HG02943 (cell line): ENCODE results near the gene CFAP99.
"Not testable (repeated sequence)": the region's sequence is repeated elsewhere in the genome, so short reads cannot be mapped to it uniquely, and the experiment has no call there.

Experiments
- ATAC-seq: cut with Tn5 transposase; IDR thresholded peaks from one replicate; pipeline ENCODE4 v1.9.1; 2021; ENCODE audit warnings: mild to moderate bottlenecking, low read depth, moderate library complexity; ENCODE audit not compliant: unreplicated experiment

The CFAP99 gene

DNA sequence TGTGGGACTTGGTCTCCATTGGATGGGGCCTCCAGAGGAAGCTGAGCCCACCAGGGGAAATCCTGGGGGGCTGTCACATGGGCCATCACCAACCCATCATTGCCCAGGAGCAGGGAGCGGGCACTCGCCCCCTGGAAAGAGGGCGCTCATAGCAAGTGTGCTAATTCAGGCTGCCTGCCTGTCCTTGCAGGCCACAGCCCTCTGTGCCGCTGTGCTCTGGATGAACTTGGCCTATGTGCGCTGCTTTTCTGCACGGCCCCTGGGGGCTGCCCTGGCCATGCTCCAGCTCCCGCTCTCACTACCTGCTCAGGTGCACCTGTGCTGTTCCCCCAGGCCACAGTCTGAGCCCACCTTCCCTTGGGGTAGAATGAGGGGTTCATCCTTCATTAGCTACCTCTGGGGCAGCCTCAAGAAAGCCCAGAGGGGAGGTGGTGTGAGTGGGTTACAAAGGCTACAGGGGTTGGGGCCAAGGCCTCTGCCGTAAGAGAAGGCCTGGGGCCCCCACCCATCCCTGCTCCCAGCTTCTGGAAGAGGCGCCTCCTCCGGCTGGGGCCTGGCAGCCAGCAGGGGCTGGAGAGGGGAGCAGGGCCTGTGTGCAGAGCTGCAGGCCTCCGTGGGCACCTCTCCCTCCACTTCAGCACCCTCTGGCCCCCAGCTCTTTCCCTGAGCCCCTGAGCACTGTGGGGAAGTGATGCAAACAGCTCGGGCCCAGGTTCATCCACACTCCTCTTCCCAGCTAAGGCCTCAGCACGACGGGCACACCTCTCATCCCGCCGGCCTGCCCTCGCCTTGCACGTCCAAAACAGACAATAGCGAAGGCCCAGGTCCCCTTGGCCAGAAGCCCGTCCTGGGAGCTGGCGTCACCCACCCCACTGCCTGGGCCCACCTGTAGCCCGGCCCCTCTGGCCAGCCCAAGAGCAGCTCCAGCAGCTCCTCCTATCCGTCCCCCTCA, 8.9 kb downstream of the CFAP99 start:
- ATAC-seq = no peak

DNA sequence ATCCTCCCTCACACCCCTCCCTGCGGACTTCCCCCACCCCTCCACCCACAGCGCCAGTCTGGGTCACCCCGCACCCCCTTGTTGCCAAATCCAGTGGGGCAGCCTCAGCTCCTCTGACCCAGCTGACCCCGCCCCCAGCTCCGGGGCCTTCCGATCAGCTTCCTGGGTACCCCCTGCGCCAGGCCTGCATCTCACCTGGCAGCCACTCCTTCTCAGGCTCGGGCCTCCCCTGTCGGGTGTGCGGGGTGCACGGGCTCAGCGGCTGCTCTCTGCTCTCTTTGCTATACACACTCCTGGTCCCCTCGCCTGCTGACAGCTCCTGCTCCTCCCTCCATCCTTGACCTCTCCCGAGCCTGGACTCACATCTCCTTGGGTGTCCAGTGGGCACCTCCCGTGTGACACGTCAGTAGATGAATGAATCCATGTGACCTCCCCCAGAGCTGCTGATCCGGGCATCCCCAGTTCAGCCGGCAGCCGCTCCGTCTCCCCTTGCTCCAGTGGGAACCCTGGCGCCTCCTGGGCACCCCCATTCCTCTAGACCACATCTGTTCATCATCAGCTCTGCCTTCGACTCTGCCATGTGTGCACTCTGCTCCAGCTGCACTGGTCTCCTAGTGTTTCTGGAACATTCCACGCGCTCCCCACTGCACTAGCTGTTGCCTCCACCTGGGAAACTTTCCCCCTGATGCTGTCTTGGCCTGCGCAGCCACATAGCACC, 9.9 kb downstream of the CFAP99 start:
- no peak for ATAC-seq

DNA sequence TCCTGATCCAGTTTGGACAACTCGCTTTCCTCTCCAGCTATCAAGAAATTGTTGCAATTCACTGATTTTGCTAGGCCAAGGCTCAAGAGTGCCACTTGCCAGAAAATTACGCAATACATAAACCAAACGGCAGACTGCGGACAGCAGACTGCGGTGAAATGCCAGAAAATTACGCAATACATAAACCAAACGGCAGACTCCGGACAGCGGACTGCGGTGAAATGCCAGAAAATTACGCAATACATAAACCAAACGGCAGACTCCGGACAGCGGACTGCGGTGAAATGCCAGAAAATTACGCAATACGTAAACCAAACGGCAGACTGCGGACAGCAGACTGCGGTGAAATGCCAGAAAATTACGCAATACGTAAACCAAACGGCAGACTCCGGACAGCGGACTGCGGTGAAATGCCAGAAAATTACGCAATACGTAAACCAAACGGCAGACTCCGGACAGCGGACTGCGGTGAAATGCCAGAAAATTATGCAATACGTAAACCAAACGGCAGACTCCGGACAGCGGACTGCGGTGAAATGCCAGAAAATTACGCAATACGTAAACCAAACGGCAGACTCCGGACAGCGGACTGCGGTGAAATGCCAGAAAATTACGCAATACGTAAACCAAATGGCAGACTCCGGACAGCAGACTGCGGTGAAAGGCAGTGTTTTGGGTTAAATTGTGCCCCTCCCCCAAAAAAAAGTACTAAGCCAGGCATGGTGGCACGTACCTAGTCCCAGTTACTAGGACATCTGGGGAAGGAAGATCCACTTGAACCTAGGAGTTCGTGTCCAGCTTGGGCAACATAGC, 11.4 kb downstream of the CFAP99 start:
- ATAC-seq = not testable (repeated sequence)

DNA sequence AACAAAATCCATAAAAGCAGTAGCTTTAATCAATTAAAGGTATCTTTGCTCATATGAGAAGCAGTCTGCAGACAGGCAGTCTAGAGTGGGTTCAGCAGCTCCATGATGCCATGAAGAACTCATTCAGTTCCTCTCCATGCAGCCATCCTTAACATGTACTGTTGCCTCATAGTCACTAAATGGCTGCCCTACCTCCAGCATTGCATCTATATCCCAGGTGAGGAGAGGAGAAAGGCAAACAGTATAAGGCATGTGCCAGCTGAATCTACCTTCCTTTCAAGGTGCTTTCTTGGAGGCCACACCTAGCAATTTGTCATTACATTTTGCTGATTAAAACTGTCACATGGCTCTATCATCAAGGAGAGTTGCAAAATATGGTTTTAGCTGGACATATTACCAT, 13.2 kb downstream of the CFAP99 start:
- ATAC-seq = no peak

DNA sequence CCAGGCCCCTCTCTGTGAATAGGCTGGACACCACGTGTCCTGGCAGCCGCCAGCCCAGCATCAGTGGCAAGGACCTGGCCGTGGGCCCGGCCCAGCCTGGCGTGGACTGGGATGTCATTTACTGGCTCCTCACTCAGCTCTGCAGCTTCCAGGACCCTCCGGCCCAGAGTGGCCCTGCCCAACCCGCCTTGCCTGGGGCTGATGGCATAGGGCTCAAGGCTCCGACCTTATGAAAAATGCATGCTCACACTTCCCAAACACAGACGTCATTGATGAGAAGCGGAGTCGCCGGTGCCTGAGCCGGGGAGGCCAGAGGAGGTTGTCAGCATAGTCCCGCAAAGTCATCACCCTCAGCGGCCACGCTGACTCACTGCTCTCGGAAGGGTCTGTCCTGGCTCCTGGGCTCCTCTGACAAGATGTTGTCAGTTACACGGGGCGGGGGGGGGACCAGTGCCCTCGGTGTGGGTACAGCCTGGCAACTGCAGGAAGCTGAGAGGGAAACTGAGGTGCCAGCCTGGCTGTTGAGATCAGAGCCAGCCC, 14.3 kb downstream of the CFAP99 start:
- no peak for ATAC-seq

DNA sequence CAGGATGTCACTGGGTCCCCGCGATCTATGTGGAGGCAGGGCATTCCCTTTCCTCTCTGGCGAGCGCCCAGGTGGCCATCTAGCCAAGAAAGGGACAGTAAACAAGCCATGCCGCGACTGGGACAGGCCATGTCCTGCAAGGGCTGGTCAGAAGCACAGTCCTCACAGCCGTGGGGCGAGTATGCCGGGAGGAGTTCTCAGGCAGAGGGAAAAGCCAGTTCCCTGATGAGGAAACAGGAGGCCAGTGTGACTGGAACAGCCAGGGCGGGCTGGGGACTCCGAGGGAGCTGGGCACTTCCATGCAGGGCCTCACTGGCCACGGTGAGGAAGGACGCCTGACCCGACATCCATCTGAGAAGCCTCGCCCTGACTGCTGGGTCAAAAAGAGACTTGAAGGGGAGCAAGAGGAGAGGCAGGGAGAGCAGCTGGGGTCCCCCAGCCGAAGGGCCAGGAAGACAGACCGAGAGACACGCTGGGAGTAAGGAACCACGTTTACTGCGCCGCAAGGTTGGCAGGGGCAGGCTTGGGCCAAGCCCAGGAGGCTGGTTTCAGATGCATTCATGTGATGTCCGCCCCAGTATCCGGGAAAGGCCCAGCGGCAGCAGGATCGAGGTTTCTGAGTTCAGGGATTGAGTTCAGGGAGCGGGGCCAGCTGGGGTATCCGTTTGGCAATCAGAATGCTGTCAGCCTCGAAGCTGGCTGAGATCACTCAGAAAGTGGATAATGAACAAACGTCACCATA, 15.0 kb downstream of the CFAP99 start:
- ATAC-seq = no peak

DNA sequence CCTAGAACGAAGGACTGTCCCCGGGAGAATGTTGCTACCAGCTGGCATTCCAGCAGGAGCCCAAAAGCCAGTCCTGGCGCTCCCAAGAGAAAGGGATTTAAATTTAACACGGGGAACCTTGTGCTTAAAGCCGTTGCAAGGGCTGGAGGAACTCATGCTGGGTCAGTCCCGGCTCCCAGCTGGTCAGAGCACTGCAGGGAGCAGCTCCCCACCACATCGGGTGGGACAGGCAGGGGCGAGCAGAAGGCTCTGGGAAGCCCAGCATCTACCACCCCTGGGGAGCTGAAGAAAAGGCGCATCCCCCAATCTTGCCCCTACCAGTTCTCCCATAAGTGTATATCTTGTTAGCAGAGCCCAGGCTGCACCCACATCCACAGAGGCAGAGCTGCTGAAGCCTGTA, 15.7 kb downstream of the CFAP99 start:
- ATAC-seq = no peak

DNA sequence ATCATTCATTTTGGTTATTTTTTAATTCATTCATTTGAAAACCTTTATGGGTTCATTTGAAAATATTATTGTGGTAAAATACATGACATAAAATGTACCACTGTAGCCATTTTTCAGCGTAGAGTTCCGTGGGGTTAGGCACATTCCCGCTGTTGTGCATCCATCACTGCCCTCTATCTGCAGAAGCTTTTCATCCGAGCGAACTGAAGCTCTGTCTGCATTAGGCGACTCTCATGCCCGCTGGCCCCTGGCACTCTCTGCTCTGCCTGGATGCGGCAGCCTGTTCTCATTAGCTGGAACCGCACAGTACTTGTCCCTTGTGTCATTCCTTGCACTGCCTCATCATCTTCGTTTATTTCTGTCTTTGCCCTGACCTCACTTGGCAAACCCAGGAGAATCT, 17.5 kb downstream of the CFAP99 start:
- no peak for ATAC-seq

DNA sequence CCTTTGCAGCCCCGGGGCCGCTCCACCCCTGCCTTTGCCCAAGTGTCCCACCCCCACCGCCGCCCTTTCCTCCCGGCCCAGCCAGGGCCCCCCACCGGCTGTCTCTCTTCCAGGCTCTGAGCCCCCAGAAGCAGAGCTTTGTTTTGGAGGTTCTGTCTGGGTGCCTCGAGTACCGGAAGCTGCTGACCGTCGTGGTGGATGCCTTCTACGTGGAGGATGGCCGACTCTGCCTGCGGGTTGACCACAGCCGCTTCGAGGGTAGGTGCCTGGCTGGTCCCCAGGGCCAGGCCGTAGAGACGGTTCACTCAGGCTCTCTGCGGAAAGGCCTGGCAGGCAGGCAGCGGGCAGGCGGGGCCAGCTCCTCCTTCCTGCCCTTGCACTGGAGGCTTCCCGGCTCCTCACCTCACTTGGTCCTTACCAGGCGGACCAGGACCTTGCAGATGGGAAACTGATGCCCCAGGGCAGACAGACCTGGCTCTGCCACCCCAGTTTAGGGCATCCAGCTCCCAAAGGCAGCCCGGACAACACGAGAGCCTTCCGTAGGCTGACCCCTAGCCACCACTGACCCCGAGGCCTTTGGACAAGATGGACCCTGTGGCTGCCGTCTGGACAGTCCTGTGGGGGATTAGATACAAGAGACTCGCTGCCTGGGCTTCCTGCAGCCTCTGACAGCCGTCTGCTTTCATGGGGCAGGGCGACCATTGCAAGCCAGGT, 18.2 kb downstream of the CFAP99 start:
- no peak for ATAC-seq

DNA sequence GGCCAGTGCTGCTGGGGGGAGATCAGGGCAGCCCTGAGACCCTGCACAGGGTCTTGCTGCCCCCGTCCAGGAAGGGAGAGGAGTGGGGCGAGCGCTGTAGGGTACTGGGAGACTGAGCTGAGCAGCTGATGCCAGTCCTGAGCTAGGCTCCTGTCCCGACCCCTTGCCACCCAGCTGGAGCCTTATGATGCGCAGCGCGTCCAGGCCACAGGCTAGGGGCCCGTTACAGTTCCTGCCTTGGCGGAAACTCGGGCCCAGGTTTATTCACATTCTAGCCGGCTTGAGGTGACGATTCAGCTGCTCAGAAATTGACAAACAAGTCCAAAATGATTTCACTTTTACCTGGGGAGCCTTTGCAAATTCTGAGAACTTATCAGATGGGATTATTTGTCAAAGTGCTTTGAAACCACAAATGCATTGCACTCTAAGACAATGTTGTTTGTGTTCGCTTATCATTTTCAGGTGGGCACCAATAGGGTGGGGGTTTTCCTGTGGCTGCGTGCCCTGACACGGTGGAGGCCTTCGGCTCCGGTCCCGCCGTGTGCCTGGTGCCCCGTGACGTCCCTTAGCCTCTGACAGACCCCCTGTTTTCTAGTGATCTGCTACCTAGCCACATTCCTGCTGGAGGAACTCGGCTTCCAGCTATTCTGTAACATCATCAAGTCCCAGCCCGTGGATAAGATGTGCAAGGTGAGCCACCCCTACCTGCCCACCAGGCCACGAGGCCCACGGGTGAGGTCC, 18.9 kb downstream of the CFAP99 start:
- no peak for ATAC-seq

DNA sequence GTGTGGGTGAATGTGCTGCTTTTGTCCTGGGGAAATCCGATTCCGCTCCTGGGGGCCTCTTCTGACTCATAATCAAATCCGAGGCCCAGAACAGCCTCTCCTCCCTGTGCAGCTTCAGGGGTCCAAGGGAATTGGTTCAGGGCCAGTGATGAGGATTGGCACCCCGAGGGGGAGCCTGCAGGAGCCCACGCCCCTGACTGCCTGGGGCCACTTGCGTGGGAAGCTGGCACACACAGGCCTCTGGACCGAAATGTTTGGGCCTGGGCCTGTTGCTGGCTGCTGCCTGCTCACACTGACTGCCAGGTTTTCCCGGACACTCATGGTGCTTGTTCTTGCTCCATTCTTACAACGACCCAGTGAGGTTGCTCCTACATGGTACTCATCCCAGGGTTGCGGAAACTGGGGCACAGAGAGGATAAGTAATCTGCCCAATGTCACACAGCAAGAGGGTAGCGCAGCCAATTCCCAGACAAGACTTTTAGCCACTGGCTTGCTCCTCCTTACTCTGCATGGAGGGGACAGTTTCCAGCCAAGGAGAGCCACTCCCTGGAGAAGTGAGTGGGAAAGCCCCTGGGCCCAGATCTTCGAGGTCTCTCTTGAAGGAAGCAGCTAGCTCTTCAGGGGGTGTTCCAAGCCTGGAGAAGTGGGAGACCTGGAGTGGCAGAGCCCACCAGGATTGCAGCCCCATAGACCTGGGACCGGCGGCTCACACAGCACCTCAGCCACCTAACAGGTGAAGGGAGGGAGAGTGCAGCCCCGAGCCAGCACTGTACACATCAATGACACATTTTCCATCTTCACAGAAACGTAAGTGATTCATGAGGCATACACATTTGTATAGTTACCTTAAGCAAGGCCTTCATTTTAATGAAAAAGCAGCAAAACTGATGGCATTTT, 20.3 kb downstream of the CFAP99 start:
- no peak for ATAC-seq

DNA sequence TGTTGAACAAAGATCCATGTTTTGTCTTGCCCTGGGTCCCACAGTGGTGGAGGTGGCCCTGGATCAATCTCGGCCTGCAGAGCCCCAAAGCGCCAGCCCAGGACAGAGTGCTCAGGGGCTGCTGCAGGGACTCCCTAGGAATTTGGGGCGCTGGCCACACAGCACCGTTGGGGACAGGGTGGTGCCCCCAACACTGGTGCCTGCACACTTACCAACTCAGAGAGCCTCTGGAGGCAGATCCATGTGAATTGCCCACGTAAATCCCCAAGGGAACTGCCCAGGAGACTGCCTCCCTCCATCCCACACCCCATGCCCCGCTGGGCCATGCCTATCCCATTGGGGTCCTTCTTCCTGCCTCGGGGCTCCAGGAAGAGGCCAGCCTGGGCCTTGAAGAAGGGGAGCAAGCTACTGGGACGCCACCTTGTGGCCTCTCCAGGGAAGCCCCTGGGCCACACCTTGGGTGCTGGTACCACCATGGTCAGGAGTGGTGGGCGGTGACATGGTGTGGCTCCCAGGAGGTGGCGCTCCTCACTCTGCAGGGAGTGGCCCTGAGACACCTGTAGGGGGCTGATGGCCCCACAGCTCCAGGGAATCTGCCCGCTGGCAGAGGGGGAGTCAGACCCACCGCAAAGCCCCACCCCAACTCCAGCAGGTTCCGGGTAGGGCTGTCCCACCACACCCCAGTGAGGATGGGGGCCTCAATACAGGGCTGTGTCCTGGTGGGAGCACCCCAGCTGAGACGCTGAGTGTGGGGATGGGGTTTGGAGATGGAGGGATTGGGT, 22.8 kb downstream of the CFAP99 start:
- ATAC-seq = peak; percentile 71

DNA sequence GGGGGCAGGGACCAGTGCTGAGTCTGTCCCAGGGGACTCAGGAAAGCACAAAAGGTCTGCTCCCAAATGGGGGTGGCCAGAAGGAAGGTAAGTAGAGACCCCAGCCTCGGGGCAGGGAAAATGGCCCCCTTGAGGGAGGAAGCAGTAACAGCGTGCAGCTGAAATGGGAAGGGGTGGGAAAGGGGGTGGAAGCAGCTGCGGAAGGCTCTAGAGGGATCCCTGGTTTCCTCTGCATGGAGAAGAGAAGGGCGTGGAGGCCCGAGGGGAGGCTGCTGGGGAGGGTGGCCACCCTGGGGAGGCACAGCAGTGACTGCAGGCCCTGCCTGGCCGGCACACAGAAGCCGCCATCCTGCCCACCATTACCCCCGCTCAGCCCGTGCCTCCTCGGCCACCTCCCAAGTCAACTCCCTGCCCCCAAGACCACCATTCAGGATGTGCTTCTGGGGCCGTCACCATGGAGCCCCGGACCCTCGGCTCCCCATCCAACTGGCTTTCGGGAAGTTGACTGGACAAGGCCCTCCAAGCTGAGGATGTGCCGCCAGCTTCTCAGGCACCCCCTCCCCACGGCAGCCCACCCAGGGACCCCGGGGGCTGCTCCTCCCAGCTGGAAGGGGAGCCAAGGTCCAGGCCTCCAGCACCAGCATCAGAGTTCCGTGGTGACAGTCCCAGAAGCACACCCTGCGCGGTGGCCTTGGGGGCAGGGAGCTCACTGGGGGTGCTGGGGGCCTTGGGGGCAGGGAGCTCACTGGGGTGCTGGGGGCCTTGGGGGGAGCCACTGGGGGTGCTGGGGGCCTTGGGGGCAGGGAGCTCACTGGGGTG, 23.6 kb downstream of the CFAP99 start:
- ATAC-seq = no peak

DNA sequence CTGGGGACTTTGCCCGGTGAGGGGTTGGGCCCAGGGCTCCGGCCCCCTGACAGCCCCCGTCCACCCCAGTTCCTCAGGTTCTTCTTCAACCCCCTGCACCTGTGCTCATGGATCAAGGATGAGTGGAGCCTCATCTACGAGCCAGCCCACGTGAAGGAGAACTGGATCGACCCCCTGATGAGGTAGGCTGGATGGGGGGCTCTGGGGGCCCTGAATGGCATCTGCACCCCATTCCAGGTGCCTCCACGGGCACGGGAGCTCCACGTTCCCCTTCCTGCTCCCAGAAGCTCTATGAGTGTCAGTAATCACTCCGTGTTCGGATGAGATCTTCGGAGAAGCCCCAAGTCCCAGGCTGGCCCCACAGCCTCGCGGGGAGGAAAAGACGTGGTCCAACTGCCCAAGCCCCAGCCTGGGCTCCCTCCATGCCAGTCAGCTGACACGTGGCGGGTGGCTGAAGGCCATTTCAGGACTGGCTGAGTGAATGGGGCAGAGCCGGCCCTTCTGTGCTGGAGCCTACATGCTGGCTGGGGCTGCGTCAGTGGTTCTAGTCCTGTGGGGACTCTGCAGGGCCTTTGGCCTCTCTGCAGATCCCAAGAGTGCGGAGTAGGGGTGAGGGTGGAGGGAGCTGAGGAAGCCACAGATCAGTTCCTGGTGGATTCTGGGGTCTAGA, 24.4 kb downstream of the CFAP99 start:
- no peak for ATAC-seq

DNA sequence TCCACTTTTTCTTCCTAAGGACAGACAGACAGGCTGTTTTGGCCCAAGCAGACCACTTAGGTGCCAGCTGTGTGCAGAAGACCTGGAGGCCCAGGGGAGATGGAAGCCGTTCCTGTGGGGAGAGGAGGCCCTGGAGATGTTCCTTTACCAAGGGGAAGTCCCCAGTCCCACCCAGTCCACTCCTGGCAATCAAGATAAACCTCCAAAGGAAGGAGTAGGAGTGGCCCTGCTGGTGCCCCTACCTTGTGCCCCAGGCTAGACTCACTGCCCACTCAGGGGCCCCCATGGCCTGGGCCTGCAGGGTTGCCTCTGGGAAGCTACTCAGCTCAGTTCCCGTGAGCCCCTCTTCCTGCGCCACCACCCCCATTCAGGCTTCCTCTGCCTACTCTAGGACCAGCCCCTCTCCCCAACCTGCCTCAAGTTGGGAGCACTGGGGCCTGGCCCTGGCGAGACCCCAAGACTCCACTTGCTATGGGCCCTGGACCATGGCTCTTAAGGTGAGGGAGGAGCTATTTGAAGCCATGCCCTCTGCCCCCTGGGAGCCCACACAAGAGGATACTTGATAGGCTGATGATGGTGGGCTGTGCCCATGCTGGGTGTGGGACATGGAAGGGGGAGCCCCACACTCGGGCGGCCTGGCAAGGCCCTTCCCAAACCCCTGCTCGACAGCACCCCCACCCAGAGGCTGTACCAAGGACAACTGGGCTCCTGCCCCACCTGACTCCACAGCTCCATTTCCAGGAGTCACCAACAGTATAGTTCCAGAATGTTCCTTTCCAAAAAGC, 25.4 kb downstream of the CFAP99 start:
- ATAC-seq = no peak
